IPS-NIHi7 (cell line): ENCODE measurements around the gene DRP2.
A peak's percentile ranks its signal among the peaks of the same experiment; 100 is the strongest.
"Not testable (repeated sequence)": the region's sequence is repeated elsewhere in the genome, so short reads cannot be mapped to it uniquely, and the experiment has no call there.

ENCODE experiments used
- DNase-seq: peaks from one replicate; pipeline ENCODE4 v3.0.0; 2012; ENCODE audit warnings: mixed read lengths; ENCODE audit errors: extremely low spot score

Gene DRP2

GRCh38 chrX:101219116-101219863, at the start of gene DRP2:
DRP2 (plus strand) TSS chrX:101219786; CDS start chrX:101231648, 11,862 bp downstream.
- DNase-seq, result no peak

- no peak for DNase-seq
Measured at GRCh38 chrX:101171883-101172400, 47.6 kb upstream of the DRP2 start.

GRCh38 chrX:101176439-101176838, 43.1 kb upstream of the DRP2 start:
- DNase-seq, result no peak

- not testable (repeated sequence) for DNase-seq
Measured at GRCh38 chrX:101184876-101185275, 34.7 kb upstream of the DRP2 start.

- not testable (repeated sequence) for DNase-seq
Measured at GRCh38 chrX:101187961-101188360, 31.6 kb upstream of the DRP2 start.

- DNase-seq, result no peak
Measured at GRCh38 chrX:101190736-101191135, 28.9 kb upstream of the DRP2 start.

- peak; percentile 72 for DNase-seq
Measured at GRCh38 chrX:101191217-101191750, 28.3 kb upstream of the DRP2 start.

GRCh38 chrX:101195442-101196173, 24.0 kb upstream of the DRP2 start:
- DNase-seq, result no peak

- DNase-seq, result no peak
Measured at GRCh38 chrX:101203761-101204351, 15.7 kb upstream of the DRP2 start.

GRCh38 chrX:101206471-101206870, 13.1 kb upstream of the DRP2 start:
- no peak for DNase-seq

GRCh38 chrX:101208152-101208905, 11.3 kb upstream of the DRP2 start:
- no peak for DNase-seq

GRCh38 chrX:101210630-101211029, 9.0 kb upstream of the DRP2 start:
- DNase-seq, result no peak

- no peak for DNase-seq
Measured at GRCh38 chrX:101217689-101218088, 1.9 kb upstream of the DRP2 start.

GRCh38 chrX:101219864-101220346, 319 bp downstream of the DRP2 start:
- DNase-seq, result no peak

- DNase-seq, result no peak
Measured at GRCh38 chrX:101220662-101221260, 1.2 kb downstream of the DRP2 start.

- no peak for DNase-seq
Measured at GRCh38 chrX:101223226-101223625, 3.6 kb downstream of the DRP2 start.

- DNase-seq, result no peak
Measured at GRCh38 chrX:101229170-101229569, 9.6 kb downstream of the DRP2 start.

GRCh38 chrX:101230636-101231035, 11.1 kb downstream of the DRP2 start:
- DNase-seq, result no peak

GRCh38 chrX:101231080-101231479, 11.5 kb downstream of the DRP2 start:
- DNase-seq, result no peak

- DNase-seq, result no peak
Measured at GRCh38 chrX:101232316-101232715, 12.7 kb downstream of the DRP2 start.

GRCh38 chrX:101237041-101237440, 17.5 kb downstream of the DRP2 start:
- no peak for DNase-seq
